ENCODE data around the gene PLK5. TPM values are rescaled to one million over a fixed set of nuclear protein-coding genes. Genes with fewer than 3 reads are reported as not detected.
"Not testable (repeated sequence)": the region's sequence is repeated elsewhere in the genome, so short reads cannot be mapped to it uniquely, and the experiment has no call there.

PLK5 gene
- total and polyA plus RNA-seq, 2 of the 4 experiments (the other 2 are of a cell fraction), result not detected

- intact Hi-C loops (cut with micrococcal nuclease); H2BK120ac ChIP-seq (ENCODE audit: low read depth, low read length); dilution Hi-C loops (cut with HindIII; ENCODE audit: low sequenced_read_pairs, unreplicated experiment); H2BK20ac ChIP-seq (ENCODE audit: low read depth, low read length); H4K91ac ChIP-seq (ENCODE audit: insufficient read depth, low read depth, low read length); H3K9me1 ChIP-seq (ENCODE audit: insufficient read depth, low read length); H2BK15ac ChIP-seq (ENCODE audit: low read depth, low read length); H3K18ac ChIP-seq (ENCODE audit: low read depth, low read length); H3K27me3 ChIP-seq (ENCODE audit: control insufficient read depth, insufficient read depth, low read length); H3K56ac ChIP-seq (ENCODE audit: extremely low read depth, insufficient read depth, low read length); H3K4me2 ChIP-seq (ENCODE audit: low read depth, low read length); H3K27ac ChIP-seq (ENCODE audit: insufficient read depth, low read length); H3K9me3 ChIP-seq (ENCODE audit: control insufficient read depth, insufficient read depth, low read length); H3K36me3 ChIP-seq (ENCODE audit: control insufficient read depth, insufficient read depth, low read length); H3K9ac ChIP-seq (ENCODE audit: low read depth, low read length); H3K4me1 ChIP-seq (ENCODE audit: control insufficient read depth, insufficient read depth, low read length); H4K5ac ChIP-seq (ENCODE audit: low read depth, low read length); POLR2A ChIA-PET (ENCODE audit: unreplicated experiment); CTCF ChIA-PET; BruUV-seq (replicated peaks); H3K23ac ChIP-seq (ENCODE audit: low read depth, low read length); H4K20me1 ChIP-seq (ENCODE audit: insufficient read depth, low read length); H2BK5ac ChIP-seq (ENCODE audit: low read depth, low read length, poor library complexity, severe bottlenecking); H2AFZ ChIP-seq (replicated peaks; ENCODE audit: low read length, poor library complexity); H3K4ac ChIP-seq (ENCODE audit: low read depth, low read length); ATAC-seq (ENCODE audit: low read depth); H2AK9ac ChIP-seq (replicated peaks; ENCODE audit: low read depth, low read length, poor library complexity); DNase-seq; H2AK5ac ChIP-seq (ENCODE audit: low read depth, low read length); H3K14ac ChIP-seq (replicated peaks; ENCODE audit: low read depth, low read length); H4K8ac ChIP-seq (ENCODE audit: low read depth in 2 of 2, low read length in 2 of 2); H3K4me3 ChIP-seq (ENCODE audit: insufficient read depth, low read depth, low read length); H3K79me1 ChIP-seq (ENCODE audit: low read depth in 1 of 2, low read length in 2 of 2): not testable (repeated sequence)
- 94% methylated on average over 3 of the region's 7 CpGs; no CpG with 5 or more reads in 1 of the 2 experiments for WGBS, 2 experiments (ENCODE audit: extremely low coverage in 2 of 2, insufficient read length in 1 of 2)
- in situ Hi-C loops (cut with MboI; ENCODE audit: low sequenced_read_pairs), result loop anchor here (25.0 kb wide), 1 partner anchor 252 kb away; no protein-coding TSS in a partner anchor
These were observed 11.8 kb downstream of the PLK5 start for GRCh38 chr19:1535699-1536098.

Measured in IMR-90 (cell line).